ENCODE data around the gene ITFG2.
"Not testable (repeated sequence)": the region's sequence is repeated elsewhere in the genome, so short reads cannot be mapped to it uniquely, and the experiment has no call there.

The ITFG2 gene

GRCh38 chr12:2832550-2833127 lies 20.2 kb downstream of the ITFG2 start:
- no peak for DNase-seq

- DNase-seq, result no peak
Measured at GRCh38 chr12:2833327-2833726, 20.9 kb downstream of the ITFG2 start.

- DNase-seq, result no peak
Measured at GRCh38 chr12:2833810-2834209, 21.3 kb downstream of the ITFG2 start.

GRCh38 chr12:2834581-2835491 lies 22.4 kb downstream of the ITFG2 start, which contains the start of gene NRIP2:
Gene NRIP2, minus strand, starts transcription at chr12:2835035. Its CDS starts 52 bp downstream, at chr12:2834983.
- DNase-seq, result peak; percentile 23

- DNase-seq, result no peak
Measured at GRCh38 chr12:2835691-2836403, 23.4 kb downstream of the ITFG2 start.

GRCh38 chr12:2836574-2836973 lies 24.1 kb downstream of the ITFG2 start:
- no peak for DNase-seq

- DNase-seq, result no peak
Measured at GRCh38 chr12:2841056-2841650, 28.7 kb downstream of the ITFG2 start.

GRCh38 chr12:2842948-2843347 lies 30.5 kb downstream of the ITFG2 start:
- no peak for DNase-seq

- DNase-seq, result no peak
Measured at GRCh38 chr12:2844786-2845185, 32.3 kb downstream of the ITFG2 start.

GRCh38 chr12:2845280-2845679 lies 32.8 kb downstream of the ITFG2 start:
- DNase-seq, result no peak

GRCh38 chr12:2851931-2852330 lies 39.5 kb downstream of the ITFG2 start:
- no peak for DNase-seq

- peak; percentile 27 for DNase-seq
Measured at GRCh38 chr12:2853626-2854025, 41.2 kb downstream of the ITFG2 start.

- no peak for DNase-seq
Measured at GRCh38 chr12:2854669-2855453, 42.4 kb downstream of the ITFG2 start.

GRCh38 chr12:2855546-2855945 lies 43.1 kb downstream of the ITFG2 start:
- DNase-seq, result no peak

- no peak for DNase-seq
Measured at GRCh38 chr12:2856051-2856450, 43.6 kb downstream of the ITFG2 start.

- DNase-seq, result no peak
Measured at GRCh38 chr12:2857021-2857431, 44.6 kb downstream of the ITFG2 start, which contains the start of gene TEX52. Gene TEX52, minus strand, starts transcription at chr12:2857039. Its CDS starts 13 bp downstream, at chr12:2857026.

GRCh38 chr12:2857576-2857975 lies 45.1 kb downstream of the ITFG2 start:
- DNase-seq, result no peak

- DNase-seq, result no peak
Measured at GRCh38 chr12:2858334-2858733, 45.9 kb downstream of the ITFG2 start.

GRCh38 chr12:2858944-2859421 lies 46.5 kb downstream of the ITFG2 start:
- no peak for DNase-seq

- no peak for DNase-seq
Measured at GRCh38 chr12:2860170-2860569, 47.7 kb downstream of the ITFG2 start.

- no peak for DNase-seq
Measured at GRCh38 chr12:2862876-2863275, 50.4 kb downstream of the ITFG2 start.

GRCh38 chr12:2863402-2863801 lies 50.9 kb downstream of the ITFG2 start:
- not testable (repeated sequence) for DNase-seq

Measured in NCI-H446 treated with DMSO at 0.1 percent for 48 hours (cell line).